Muscle layer of duodenum (tissue), 2 donors: ENCODE measurements around the gene CLEC20A.
A peak's percentile ranks its signal among the peaks of the same experiment; 100 is the strongest.

Experiments
- H3K27ac ChIP-seq: one replicate; pipeline ENCODE4 v1.7.0; 2013; ENCODE audit warnings: mild to moderate bottlenecking, low read length
- H3K27me3 ChIP-seq: one replicate; pipeline ENCODE4 v1.7.0; 2013; ENCODE audit warnings: low read depth, mild to moderate bottlenecking, control low read depth, low read length
- H3K36me3 ChIP-seq, 2 donors: one replicate each; pipeline ENCODE4 v1.7.0; 2013; ENCODE audit warnings: low read length in 2 of 2, control low read depth in 1 of 2, mild to moderate bottlenecking in 1 of 2; ENCODE audit not compliant: insufficient read depth in 2 of 2, control insufficient read depth in 1 of 2
- H3K4me1 ChIP-seq, 2 donors: one replicate each; pipeline ENCODE4 v1.7.0; 2013; ENCODE audit warnings: low read length in 2 of 2, mild to moderate bottlenecking in 2 of 2, control low read depth in 1 of 2, moderate library complexity in 1 of 2; ENCODE audit not compliant: insufficient read depth in 2 of 2, control insufficient read depth in 1 of 2
- H3K4me3 ChIP-seq, 2 donors: one replicate each; pipeline ENCODE4 v1.7.0; 2013; ENCODE audit warnings: low read length in 2 of 2, low read depth in 1 of 2, mild to moderate bottlenecking in 1 of 2
- H3K9me3 ChIP-seq, 2 donors: one replicate each; pipeline ENCODE4 v1.7.0; 2013; ENCODE audit warnings: low read length in 2 of 2, control low read depth in 1 of 2, mild to moderate bottlenecking in 1 of 2; ENCODE audit not compliant: control insufficient read depth in 1 of 2
- donor health status: healthy.

The CLEC20A gene

DNA sequence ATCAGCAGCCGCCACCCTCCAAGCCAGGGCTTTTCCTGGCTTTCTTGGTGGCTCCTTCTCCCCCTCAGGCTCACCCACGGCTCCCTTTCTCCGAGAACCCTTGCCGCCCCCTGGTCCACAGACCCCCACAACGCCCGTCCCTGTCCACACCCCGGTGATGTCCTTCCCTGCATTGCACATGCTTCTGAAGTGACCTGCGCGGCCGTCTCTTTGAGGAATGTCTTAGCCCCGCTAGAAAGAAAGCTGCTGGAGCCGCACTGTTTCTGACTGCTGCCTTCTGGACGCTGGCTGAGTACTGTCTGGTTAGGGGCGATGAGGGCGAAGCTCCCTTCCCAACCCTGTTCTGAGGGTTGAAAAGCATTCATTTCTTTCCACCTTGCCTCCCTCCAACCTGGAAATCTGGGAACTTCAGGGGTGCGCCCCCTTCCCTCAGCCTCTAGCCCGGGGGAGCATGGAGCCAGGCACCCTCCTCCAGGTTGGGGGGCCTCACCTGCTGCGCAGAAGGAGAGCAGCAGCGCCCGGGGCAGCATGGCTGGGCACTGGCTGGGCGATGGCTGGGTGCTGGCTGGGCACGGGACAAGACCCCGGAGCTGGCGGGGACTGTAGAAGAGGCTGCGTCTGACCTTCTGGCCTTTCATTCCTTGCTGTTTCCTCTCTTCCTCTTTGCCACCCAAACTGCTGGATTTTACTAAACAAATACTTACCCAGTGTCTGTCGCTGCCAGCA, at the start of gene CLEC20A:
CLEC20A (minus strand) TSS at position 555 of the 726 bp plus-strand sequence; CDS start at position 530, 25 bp downstream.
- no peak within 1 kb of the TSS for H3K4me3 ChIP-seq
- no peaks in the 10 kb centered on the region for H3K36me3 ChIP-seq
- H3K27me3 ChIP-seq, result no peaks in the 10 kb centered on the region
- H3K9me3 ChIP-seq, result no peaks in the 10 kb centered on the region
- H3K4me1 ChIP-seq, result no peaks in the 10 kb centered on the region
- no peak within 1 kb of the TSS for H3K27ac ChIP-seq

DNA sequence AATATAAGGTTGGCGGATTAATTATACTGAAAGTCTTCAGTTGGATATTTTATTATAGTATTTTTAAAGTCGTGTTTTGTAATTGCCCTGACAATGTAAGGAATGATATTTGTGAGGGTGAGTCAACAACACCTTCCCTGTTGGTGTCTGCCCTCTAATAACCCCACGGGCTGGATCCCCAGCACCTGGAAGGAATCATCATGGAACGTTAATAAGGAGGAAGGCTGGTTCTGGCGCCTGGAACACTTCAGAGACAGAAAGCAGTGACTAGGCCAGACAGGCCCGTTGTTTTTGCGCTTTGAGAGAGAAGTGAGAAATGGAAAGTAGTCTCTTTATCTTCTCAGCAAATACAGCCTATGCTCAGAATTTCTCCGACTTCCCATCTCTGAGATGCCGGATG, 47.8 kb upstream of the CLEC20A start:
- Histone ChIP-seq H3K27ac (peak overlapping the region; percentile 45), H3K9me3 (no peaks in the 10 kb centered on the region), H3K27me3 (no peaks in the 10 kb centered on the region), H3K4me1 (peaks cover 3 to 35% of the 10 kb centered on the region in 2 donors), H3K4me3 (peak overlapping the region in 1 of 2 donors; percentile 96), H3K36me3 (peaks cover 5 to 9% of the 10 kb centered on the region in 2 donors)

DNA sequence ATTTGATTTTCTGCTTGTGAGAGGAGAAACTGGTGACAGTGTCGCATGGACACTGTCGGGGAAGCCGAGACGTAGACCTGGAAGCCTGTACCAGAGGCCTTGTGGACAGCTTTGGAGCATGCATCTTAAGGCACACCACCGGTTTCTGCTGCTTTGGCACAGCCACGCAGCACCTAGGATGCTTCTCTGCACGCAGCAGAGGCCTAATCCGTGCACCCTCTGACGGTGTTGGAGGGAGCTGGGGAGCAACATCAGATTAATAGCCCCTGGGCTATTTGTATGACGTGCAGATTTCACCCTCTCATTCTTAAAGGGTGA, 46.5 kb upstream of the CLEC20A start:
- H3K27ac ChIP-seq, result peak overlapping the region; percentile 49
- no peaks in the 10 kb centered on the region for H3K9me3 ChIP-seq
- peak overlapping the region; percentile 94 to 96 for H3K4me3 ChIP-seq
- H3K27me3 ChIP-seq, result no peaks in the 10 kb centered on the region
- H3K4me1 ChIP-seq, result peaks cover 3 to 35% of the 10 kb centered on the region in 2 donors
- peaks cover 5 to 9% of the 10 kb centered on the region in 2 donors for H3K36me3 ChIP-seq

DNA sequence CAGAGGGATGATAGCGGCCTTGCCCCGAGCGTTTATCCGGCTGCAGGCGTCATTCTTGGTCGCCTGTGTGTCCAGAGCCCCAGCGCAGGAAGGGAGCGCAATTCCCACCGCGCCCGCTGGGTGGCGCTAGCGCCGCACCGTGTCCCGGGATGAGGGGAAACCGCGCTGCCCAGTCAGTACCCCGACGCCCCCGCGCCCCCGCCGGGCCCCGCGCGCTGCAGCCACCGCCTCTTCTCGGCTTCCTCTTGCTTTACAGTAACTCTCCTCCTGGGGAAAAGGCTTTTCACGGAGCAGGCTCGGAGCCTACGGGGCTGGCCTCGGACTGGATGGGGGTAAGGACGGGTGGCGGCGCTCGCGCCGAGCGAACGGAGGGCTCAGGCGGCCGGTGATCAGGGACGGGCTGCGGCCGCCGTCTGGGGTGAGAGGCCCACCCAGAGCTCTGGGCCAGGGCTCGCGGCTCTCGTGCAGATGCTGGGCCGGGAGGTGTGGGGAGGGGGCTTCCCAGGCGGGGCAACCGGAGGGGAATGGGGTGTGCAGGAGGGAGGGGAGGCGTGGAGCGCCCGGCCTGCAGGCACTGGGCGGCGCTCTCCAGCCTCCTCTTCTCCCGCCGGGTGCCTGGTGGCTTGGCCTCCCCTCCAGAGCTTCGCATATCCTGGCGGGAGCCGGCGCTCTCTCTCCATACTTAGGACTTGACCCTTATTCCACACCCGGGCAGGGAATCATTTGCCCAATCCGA, 46.0 kb upstream of the CLEC20A start:
- Histone ChIP-seq H3K27ac (peak overlapping the region; percentile 67), H3K9me3 (no peaks in the 10 kb centered on the region), H3K36me3 (peaks cover 0 to 9% of the 10 kb centered on the region in 2 donors), H3K4me1 (peaks cover 3 to 35% of the 10 kb centered on the region in 2 donors), H3K27me3 (no peaks in the 10 kb centered on the region), H3K4me3 (peak overlapping the region; percentile 94 to 96)

DNA sequence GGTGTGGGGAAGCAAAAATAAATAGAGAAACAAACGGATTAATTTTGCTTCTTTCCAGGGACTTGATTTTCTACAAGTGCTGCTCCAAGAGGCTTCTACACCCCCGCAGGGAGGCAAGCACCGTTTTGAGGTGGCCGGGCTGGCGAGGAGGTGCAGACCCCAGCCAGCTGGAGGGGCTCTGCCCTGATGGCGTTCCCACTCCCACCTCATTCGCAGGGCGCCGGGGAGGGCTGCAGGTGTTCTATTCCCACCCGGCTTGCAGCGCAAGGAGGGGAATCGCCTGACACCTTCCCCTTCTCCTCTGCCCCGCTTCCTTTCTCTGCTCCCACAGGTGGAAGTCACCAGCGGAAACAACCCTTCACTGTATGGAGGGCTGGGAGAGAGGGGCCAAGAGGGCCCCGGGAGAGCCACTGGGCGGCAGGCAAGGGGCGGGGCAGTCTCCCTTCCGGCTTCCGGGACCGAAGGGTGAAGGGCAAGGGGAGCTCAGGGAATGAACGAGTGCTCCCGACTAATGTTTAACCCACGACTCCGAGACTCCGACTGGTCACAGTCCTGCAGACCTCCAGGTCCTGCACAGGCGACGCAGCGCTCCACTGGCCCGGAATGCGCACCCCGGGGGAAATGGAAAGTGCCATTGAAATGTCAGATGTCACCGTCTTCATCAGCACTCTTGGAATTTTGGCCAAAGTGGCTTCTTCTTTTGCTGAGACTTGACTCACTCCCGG, 45.2 kb upstream of the CLEC20A start:
- Histone ChIP-seq H3K9me3 (no peaks in the 10 kb centered on the region), H3K27me3 (no peaks in the 10 kb centered on the region), H3K27ac (peak overlapping the region; percentile 67), H3K36me3 (peaks cover 0 to 9% of the 10 kb centered on the region in 2 donors), H3K4me1 (peaks cover 3 to 35% of the 10 kb centered on the region in 2 donors), H3K4me3 (peak overlapping the region; percentile 94 to 96)

DNA sequence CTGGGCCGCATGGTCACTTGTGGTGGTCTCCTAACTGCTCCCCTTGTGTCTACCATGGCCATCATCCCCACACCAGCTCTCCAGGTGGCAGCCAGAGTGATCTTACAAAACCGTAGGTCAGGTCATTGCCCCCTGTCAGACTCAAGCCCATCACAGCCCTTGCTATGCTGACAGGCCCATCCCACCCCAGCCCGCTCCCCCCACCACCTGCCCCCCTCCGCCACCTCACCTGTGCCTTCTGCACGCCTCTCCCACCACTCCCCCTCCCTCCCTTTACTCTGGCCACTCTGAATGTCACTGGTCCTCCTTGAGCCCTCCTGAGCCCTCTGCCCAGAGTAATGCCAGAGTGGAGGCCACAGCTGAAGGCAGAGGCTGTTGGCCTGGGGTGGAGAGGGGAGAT, 44.6 kb upstream of the CLEC20A start:
- Histone ChIP-seq H3K27ac (peak overlapping the region; percentile 67), H3K9me3 (no peaks in the 10 kb centered on the region), H3K4me3 (peak overlapping the region; percentile 94 to 96), H3K36me3 (peaks cover 0 to 9% of the 10 kb centered on the region in 2 donors), H3K4me1 (peaks cover 3 to 35% of the 10 kb centered on the region in 2 donors), H3K27me3 (no peaks in the 10 kb centered on the region)

DNA sequence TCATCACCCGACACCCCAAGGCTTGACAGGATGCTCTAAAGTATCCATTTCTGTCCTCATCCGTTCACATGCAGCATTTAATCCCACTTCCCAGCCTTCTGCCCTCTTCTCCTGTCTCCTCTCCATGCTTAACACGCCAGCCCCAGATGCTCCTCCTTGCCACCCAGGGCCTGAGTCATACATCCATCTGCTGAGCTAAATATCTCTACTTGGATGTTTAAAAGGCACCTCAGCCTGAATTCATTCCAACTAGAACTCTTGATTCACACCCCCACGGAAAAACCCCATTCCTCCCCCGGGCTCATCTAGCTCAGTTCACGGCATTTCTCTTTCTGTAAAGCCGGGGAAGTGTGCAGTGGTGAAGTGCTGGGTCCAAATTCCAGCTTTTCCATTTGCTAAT, 43.9 kb upstream of the CLEC20A start:
- Histone ChIP-seq H3K4me3 (no peak overlapping the region), H3K27ac (no peak overlapping the region), H3K36me3 (peaks cover 0 to 5% of the 10 kb centered on the region in 2 donors), H3K9me3 (no peaks in the 10 kb centered on the region), H3K27me3 (no peaks in the 10 kb centered on the region), H3K4me1 (peaks cover 3 to 29% of the 10 kb centered on the region in 2 donors)

DNA sequence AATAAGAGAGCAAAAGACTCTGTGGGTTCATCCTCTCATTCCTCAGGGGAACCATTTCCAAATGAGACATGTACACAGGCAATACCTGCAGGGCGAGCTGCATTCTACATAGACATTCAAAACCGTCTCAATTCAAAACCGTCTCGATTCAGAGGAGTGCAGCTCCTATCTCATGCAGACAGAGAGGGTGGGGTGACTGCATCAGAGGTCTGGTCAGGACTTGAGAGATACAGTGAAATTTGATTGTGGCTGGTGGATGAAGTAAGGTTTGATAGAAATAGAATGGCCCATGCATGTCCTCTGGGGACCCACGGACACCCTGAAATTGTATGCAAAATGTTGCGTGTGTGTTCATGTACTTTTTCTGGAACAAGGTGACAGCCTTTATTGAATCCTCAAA, 43.4 kb upstream of the CLEC20A start:
- no peaks in the 10 kb centered on the region for H3K9me3 ChIP-seq
- peaks cover 3 to 25% of the 10 kb centered on the region in 2 donors for H3K4me1 ChIP-seq
- no peak overlapping the region for H3K27ac ChIP-seq
- no peak overlapping the region for H3K4me3 ChIP-seq
- H3K36me3 ChIP-seq, result peaks cover 0 to under 1% of the 10 kb centered on the region in 2 donors
- H3K27me3 ChIP-seq, result no peaks in the 10 kb centered on the region

DNA sequence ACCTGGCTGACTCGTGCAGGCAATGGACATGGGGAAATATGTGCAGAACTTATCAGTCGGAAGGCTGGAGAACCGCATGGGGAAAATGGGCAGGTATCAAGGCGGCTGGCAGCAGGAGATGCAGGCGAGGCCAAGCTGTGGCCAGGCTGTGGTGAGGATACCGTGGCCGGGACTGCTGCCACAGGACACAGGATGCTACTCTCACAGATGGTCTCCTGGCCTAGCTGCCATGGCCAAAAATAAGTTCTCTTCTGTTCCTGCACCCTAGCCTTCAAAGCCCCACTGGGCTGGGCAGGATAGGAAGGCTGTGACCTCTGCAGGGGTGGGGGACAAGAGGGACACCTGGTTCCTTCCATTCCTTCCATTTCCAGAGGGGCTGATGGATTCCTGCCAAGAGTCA, 42.5 kb upstream of the CLEC20A start:
- H3K4me3 ChIP-seq, result no peak overlapping the region
- H3K36me3 ChIP-seq, result no peaks in the 10 kb centered on the region
- no peaks in the 10 kb centered on the region for H3K9me3 ChIP-seq
- no peaks in the 10 kb centered on the region for H3K27me3 ChIP-seq
- H3K27ac ChIP-seq, result no peak overlapping the region
- peaks cover 0 to 20% of the 10 kb centered on the region in 2 donors for H3K4me1 ChIP-seq

DNA sequence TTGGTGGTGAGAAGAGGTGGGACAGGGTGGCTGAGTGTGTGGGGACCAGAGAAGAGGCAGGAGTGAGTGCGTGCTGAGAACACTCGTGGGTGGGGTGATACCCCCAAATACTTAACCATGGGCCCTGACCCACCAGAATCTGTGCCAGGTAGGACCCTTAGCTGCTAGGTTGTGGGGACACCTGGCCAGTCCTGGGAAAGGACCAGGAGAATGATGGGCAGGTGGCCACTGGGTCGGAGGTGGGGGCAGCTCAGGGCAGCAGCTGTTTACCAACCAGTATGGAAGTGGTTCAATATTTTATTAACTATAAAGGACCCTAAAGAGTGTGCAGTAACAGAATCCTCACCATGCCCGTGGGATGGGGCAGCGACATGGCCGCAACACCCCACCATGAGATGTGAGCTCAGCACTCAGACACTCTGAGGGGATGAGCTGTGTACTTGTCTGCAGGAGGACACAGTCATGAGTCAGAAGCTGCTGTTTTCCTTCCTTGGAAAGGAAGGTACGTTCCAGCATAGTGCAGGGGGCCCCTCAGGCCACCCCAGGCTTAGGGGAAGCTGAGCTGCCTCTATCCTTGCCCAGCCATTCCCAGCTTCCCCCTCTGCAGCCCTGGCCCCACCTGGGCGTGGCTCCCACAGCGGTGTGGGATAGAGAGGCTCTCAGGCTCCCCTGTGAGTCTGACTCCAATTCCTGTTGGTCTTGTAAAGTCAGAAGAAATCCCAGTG, 41.6 kb upstream of the CLEC20A start:
- Histone ChIP-seq H3K4me3 (no peak overlapping the region), H3K36me3 (no peaks in the 10 kb centered on the region), H3K27ac (peak overlapping the region; percentile 32), H3K27me3 (no peaks in the 10 kb centered on the region), H3K4me1 (peaks cover 0 to 10% of the 10 kb centered on the region in 2 donors), H3K9me3 (no peaks in the 10 kb centered on the region)
